Right renal pelvis (tissue), 4 donors: ENCODE measurements around the gene TUBE1. TPM values are rescaled to one million over a fixed set of nuclear protein-coding genes. Genes with fewer than 3 reads are reported as not detected.
"Not testable (repeated sequence)": the region's sequence is repeated elsewhere in the genome, so short reads cannot be mapped to it uniquely, and the experiment has no call there.

Experiments used
- DNase-seq, 4 donors: peaks; one replicate each; pipeline ENCODE4 v3.0.0-alpha.2; 2013; ENCODE audit warnings: low read depth in 4 of 4, low spot score in 3 of 4, missing footprints in 1 of 4
- polyA plus RNA-seq, 4 donors: library from polyadenylated mRNA; unstranded; fragments of 120-200 nt; gene quantifications; one replicate each; pipeline ENCODE4 v1.2.1, GENCODE V29; 2013; ENCODE audit not compliant: insufficient read length in 4 of 4

TUBE1 gene, protein sequence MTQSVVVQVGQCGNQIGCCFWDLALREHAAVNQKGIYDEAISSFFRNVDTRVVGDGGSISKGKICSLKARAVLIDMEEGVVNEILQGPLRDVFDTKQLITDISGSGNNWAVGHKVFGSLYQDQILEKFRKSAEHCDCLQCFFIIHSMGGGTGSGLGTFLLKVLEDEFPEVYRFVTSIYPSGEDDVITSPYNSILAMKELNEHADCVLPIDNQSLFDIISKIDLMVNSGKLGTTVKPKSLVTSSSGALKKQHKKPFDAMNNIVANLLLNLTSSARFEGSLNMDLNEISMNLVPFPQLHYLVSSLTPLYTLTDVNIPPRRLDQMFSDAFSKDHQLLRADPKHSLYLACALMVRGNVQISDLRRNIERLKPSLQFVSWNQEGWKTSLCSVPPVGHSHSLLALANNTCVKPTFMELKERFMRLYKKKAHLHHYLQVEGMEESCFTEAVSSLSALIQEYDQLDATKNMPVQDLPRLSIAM
- 10 to 100 TPM; 24.6 to 37.5 (median 28.5) TPM for polyA plus RNA-seq

DNA sequence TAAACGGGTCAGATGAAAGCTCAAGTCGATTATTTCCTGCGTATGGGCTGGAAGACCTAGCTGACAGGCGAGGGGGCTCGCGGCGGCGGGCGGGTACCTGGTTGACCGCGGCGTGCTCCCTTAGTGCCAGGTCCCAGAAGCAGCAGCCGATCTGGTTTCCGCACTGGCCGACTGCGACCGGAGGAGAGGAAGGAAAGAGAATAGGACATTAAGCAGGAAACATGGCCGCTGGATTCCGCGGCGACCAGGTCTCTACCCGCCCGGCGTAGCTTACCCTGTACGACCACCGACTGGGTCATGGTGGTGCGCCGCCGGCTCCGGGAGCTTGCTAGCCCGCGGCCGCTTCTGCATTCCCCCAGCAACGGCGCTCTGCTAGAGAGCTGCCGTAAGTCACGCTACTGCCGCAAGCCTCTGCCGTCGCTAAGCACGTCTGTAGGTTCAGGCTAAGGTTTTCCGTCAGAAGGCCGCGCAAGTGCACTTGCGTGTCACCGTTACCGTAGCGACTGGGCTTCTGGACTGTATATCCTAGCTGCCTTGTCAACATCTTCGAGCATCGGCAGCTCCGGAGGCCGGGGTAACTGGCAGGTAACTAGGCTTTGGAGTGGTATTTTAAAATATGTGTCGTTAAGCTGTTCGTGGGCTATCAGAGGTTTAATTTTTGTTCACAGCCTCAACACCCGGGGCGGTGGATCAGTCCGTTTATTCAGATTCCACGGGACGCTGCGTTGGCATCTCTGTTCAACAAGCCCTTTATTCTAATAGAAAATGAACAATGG, at the start of gene TUBE1, which contains the start of gene FAM229B:
Gene TUBE1, minus strand, starts transcription at position 347 of the 776 bp plus-strand sequence. Its CDS starts 48 bp downstream, at position 299.
Gene FAM229B, plus strand, starts transcription at position 456 of the 776 bp plus-strand sequence. CDS start 11,693 bp downstream, outside the sequence.
- peak; percentile 86 to 92 (median 87) for DNase-seq

DNA sequence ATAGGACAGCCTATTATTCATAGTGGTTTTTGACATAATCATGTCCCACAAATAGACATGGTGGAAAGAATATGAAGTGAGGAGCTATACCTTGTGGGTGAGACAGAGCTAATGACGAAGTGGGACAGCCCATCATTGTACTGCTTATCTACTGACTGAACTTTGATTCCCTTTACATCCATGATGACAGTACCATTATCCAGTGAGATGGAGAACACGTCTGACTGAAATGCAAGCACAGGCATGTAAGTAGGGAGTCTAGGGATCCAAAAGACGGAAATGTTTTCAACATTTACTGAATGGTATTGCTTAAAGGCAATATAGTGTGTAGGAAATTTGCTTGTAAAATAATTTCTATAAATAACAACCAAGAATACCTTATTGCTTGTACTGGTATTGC, 43.6 kb upstream of the TUBE1 start:
- DNase-seq: no peak

DNA sequence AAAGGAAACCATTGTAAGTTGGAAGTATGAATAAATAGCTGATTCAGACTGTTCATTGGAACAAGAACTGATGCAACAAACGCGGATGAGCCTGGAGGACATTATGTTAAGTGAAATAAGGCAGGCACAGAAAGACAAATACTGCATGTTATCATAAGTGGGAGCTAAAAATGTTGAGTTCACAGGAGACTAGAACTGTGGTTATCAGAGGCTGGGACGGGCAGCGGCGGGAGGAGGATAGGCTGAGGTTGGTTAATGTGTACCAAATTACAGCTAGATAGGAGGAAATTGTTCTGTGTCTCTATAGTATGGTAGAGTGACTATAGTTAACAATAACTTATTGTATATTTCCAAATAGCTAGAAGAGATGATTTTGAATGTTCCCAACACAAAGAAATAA, 40.9 kb upstream of the TUBE1 start:
- no peak for DNase-seq

DNA sequence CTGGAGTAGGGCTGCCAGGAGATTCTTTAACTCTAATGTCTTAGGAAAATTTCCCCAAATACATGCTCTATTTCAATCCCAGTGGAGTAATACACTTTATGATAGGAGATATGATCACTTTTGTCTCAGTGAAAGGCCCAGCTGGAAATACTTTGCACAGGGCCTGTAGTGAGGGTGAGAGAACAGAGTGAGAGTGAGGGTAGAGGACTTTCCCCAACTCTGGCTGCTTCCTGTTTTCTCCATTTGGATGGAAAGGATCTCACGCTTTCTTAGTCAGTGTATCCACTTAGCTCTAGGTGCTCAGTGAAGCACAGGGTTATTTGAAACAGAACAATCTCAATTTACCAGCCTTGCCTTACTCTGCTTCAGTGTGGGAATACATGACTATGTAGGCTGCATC, 36.7 kb upstream of the TUBE1 start:
- no peak for DNase-seq

DNA sequence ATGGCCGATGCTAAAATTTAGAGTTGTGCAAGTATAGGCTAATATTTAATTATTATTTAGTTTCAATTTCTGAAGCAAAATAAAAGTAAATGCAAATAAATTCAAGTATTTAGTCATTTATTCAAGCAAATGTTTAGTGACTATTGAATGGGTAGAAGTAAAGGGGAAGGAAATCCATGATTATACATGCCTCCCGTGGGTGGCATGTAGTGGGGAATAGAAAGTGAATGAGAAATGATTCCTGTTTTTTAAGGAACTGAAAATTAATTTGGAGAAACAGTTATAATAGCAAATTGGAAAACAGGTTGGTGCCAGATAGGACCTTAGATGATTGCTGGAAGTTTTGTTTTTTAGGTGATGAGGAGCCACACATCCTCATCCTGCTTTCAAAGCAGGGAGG, 35.5 kb upstream of the TUBE1 start:
- no peak for DNase-seq

DNA sequence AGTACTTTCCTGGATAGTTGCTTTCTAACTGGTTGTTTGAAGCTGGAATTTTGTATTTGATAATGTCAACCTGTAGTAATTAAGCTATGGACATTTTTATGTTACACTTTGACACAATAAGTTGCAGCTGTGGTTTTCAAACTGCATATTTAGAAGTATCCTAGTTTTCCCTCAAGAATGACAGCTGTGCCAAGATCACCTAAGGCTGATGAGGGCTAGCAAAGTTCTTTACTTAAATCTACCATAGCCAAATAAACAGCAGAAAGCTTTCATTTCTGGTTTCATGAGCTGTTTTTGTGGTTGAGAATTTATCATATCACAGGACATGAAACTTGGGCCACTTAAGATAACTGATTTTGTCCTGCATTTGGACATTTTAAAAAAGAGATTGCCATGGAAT, 30.8 kb upstream of the TUBE1 start:
- DNase-seq: no peak

DNA sequence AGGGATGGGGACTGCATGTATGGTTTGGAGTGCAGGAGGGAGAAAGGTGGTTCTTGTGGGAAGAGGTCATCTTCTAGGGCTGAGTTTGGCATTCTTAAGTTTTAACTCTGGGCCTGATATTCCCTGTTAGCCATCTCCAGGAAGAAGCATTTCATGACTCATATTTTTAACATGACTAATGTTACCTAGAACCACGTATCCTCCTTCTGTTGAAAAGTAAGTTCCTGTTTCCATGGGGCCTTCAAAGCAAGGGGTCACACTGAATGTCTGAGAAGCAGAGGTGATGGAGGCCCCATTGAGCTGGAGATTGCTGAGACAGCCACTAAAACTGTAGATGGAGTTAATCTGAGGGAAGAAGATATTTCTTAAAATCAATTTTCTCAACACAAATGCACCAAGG, 30.3 kb upstream of the TUBE1 start:
- no peak for DNase-seq

DNA sequence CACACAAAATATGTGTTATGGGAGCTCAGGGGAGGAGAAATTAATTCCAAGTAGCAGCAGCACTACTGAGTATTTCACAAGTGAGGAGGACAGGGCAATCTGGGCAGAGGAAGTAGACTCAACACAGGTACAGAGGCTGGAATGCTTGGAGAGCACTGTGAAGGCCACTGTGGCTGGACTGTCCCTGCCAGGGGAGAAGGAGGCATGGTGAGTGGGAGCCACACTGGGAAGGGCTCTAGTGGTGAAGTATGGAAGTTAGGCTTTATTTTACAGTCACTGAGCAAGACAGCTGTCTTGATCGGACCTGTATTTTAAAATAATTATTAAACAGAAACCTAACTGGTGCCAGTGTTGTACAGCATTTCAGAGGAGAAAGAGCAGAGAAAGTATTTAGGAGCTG, 28.9 kb upstream of the TUBE1 start:
- no peak for DNase-seq

DNA sequence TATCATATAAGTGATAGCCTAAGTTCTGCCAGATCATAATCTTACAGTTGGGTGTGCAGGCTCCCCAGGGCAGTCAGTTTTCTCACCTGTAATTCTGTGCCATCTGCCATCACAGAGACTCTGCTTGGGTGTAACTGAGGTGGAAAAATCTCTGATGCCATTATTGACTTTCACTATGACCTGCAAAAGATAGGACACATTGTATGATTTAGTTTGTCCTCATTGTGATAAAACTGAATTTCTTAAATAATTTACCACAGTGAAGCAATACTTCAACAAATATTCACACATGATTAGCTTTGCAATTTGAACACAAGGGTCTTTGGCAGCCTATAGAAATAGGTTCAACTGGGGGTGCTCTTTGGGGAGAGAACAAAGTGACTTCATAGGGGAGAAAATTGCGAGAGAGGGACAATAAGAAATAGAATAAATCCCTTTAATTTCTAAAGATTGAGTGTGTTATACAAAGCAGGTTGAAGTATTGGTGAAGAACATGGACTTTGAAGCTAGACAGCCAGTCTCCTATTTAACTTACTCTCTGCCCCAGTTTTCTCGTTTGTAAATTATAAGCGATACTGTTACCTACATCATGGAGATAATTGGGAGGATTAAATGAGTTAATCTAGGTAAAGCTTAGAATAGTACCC, 27.4 kb upstream of the TUBE1 start:
- DNase-seq: no peak

DNA sequence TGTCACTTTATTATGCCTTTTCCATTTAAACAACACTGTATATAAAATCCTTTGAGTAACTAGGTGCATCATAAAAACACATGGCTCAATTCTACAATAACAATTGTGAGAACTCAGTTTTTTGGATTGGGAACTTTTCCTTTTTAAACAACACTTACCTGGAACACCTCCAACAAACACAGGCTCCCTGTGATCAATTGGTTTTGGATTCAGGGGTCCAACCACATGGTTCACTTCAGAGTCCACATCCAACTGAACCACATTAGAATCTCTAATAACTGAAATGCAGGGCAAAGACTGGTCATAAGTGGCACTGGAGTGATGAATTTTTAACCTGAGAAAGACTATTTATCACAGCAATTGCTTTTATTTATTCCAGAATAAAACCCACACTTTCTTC, 26.6 kb upstream of the TUBE1 start:
- no peak for DNase-seq

DNA sequence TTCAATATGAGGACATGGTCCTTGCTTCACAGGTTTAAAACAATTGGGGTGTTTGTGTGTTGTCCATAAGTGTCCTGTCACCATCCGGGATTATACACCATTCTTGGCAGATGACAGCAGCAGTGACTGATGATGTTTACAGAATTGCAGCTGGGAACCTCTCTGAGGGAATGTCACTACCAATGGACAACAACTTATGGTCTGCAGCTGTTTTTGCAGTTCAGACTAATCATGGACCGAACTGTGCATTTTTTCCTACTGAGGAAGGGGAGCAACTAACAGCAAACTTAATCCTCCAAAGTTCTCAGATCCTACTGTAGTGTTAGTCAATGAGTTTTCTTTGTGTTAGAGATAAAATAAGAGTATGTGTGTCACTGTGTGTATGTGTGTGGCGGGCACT, 26.1 kb upstream of the TUBE1 start:
- DNase-seq: no peak

DNA sequence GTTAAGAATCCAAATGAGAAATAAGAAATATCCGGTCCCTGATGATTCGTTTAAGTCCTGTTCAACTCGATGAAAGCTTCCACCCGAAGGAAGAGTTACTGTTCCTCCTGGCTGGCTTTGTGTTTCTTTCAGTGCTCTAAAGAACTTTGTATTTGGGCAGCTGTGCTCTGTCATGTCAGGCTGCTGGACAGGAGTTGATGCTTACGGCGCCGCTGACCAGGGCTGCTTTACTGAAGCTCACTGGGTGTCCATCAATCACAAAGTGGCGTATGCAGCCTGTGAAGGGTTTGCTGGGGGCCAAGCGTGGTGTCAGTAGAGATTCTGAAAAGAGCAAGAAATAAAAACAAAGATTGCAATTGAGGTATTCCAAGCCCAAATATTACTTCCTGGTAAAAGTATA, 22.0 kb upstream of the TUBE1 start:
- DNase-seq: peak; percentile 25 to 47 (median 37)

DNA sequence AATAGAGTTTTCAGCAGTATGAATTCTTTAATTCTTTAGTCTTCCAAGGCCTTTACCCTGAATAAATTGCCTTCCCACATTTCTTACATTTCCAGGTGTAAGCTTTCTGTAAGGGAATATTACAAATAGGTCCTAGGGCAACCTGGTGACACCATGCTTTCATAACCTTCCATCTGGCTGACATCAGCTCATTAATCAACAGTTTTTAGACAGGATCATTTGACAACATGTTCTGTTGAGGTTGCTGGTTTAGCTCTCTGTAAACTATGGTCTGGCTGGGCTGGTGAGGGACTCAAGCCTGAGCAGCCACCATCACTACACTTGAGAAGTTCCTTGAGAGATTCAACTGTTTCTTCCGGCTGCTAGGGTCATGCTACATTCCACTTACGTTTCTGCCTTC, 19.3 kb upstream of the TUBE1 start:
- DNase-seq: no peak

DNA sequence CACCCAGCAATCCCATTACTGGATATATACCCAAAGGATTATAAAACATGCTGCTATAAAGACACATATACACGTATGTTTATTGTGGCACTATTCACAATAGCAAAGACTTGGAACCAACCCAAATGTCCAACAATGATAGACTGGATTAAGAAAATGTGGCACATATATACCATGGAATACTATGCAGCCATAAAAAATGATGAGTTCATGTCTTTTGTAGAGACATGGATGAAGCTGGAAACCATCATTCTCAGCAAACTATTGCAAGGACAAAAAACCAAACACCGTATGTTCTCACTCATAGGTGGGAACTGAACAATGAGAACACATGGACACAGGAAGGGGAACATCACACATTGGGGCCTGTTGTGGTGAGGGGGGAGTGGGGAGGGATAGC, 18.7 kb upstream of the TUBE1 start:
- DNase-seq: not testable (repeated sequence)

DNA sequence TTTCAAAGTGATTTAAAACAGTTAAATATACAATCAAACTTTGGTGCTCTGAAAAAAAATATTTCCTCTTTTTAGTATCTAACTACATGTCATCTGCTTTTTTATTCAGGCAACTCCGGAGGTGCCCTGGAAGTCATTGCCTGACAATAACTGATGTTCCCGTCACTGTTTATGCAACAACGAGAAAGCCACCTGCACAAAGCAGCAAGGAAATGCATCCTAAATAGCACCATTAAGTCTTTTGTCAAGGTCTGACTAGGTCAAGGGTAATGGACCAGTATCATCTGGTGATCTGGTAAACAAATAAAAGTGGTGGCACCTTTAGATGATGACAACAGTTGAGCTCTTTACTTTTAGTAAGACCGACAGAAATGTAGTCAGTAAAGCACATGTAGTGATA, 13.3 kb upstream of the TUBE1 start:
- DNase-seq: no peak

DNA sequence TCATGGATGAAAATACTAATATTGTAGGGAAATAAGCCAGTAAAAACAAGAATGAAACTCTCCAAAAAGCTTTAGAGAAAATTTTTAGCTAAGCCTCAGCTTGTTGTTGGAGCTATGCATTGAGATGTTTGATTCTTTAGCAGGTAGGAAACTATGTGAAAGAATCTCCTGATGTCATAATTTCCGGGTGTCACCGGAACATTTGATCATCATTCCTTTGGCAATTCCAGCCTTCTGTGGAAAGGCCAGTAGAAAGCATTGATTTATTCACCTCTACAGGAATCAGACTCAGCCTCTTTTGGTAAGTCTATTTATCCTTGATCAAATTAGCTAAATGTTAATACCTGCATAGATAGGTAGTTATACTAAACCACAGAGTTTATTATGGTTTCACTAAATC, 9.6 kb upstream of the TUBE1 start:
- DNase-seq: no peak

DNA sequence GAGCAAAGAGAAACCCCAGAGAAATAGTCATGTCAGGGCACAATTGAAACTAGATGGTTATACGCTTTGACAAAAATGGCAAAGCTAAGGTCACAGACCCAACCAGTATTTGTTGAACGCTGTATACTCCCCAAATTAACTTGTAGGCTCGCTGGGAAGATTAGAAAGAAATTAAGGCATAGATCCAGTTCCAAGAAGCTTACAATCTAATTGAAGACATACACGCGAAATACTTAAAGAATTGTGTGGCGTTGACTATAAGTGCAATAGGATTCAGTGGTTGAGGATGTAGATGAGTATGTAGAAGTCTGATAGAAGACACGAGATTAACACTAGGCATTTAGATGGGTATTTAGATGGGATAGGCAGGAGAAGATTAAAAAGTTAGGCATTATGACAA, 634 bp upstream of the TUBE1 start:
- peak in 1 of 4 donors; percentile 10 for DNase-seq

DNA sequence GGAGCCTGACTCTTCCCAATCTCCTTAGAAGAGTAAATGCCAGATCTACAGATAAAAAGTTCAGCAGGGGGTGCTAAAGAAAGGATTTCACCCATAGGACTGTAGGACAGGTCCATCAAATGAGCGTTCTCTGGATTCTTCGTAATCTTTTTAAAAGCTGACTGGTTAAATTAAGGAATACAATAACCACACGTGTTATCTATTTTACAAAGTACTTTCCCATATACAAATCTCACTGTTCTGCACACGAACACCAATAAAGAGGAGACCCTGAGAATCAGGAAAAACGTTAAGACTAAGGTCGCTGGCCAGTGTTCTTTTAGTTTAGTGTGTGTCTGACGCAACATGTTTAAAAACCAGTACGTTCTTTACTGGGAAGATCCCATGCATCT, 542 bp downstream of the TUBE1 start:
- DNase-seq: peak; percentile 25 to 48 (median 28)

DNA sequence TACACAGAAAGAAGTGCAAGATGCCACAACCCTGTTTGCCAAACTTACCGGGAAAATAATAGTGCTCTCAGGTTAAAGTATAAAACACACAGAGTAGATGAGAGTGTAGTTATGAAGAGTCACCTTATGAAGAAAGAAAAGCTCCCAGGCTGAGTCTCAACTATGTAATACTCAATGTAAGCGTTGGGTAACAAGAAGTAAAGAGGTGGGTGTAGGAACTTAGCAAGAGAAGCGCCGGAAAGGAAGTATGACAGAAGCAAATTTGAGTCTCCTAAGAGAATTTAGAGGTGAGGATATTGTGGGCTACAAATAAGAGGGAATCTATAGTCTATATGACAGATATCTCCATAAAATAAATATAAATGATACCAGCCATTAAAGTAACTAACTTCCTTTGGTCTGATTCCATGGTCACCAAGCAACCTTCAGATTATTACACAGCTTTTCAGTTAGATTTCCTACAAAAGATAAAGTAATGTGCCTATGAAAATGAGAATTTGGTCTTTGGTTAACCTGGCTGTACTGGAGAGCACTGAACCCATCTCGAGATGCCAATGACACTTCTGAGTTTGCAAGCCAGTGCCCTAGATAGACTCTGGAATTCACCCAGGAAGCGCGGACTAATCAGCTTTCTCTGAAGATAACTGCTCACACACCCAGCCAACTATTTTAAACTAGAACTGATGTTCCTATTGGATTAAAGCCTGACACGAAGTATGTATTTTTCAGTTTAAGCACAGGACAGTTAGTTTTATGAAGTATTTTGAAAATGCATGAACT, 1.8 kb downstream of the TUBE1 start:
- no peak for DNase-seq

DNA sequence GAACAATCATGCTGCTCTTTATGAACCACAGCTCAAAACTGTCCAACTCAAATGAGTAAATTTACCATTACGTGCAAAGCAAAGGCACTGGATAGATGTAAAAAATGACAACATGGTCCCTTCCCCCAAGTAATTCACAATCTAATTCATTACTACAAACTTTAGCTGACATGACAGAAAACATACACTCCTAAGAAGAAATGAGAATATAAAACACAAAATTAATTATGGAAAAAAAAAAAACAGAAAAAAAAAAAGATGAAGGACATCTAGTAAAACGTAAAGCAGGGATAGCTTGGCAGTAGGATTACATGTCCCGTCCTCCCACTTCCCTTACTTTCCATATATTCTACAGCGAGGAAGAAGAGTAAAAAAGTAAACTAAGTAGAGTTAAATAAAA, 5.7 kb downstream of the TUBE1 start:
- DNase-seq: no peak
